Mononuclear cell (primary cell): ENCODE data around the gene OR2A2. TPM values are rescaled to one million over a fixed set of nuclear protein-coding genes. Genes with fewer than 3 reads are reported as not detected.
"Not testable (repeated sequence)": the region's sequence is repeated elsewhere in the genome, so short reads cannot be mapped to it uniquely, and the experiment has no call there.

Experiments used
- H3K27me3 ChIP-seq: 2 replicates; pipeline ENCODE4 v1.6.0; 2011; ENCODE audit warnings: low read length, control low read depth; ENCODE audit not compliant: insufficient read depth
- H3K4me1 ChIP-seq: 2 replicates; pipeline ENCODE4 v1.5.1; 2011; ENCODE audit warnings: mild to moderate bottlenecking, low read length, control low read depth; ENCODE audit not compliant: insufficient read depth
- H3K4me3 ChIP-seq: 2 replicates; pipeline ENCODE4 v1.5.1; 2011; ENCODE audit warnings: mild to moderate bottlenecking, low read length, moderate library complexity
- H3K9me3 ChIP-seq: 2 replicates; pipeline ENCODE4 v1.5.1; 2011; ENCODE audit warnings: low read depth, mild to moderate bottlenecking, control low read depth, low read length
- total RNA-seq: library from RNA; depleted of rRNA; stranded (reverse); fragments of >200 nt; gene quantifications from one replicate; pipeline ENCODE4 v1.2.3, GENCODE V29; 2012

The OR2A2 gene
- total RNA-seq, 1 donor: not detected

DNA sequence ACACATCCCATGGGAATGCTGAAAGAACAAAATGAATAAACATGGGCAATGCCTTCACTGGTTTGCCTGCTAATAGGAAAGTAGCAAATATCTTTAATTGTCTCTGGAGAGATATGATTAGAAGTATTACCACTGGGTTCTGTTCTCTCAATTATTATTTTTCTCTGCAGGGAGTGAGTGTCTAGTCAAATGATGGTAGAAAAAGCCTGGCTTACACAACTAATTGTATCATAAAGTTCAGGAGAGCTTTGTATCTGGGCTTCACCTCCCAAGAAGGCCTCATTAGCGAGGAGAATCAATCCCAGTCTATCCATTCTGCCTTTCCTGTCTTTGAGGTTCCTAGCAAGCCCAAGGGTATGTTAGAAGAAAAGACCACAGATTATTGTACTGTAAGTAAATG, 13.5 kb downstream of the OR2A2 start, which contains the start of gene OR2A14:
TSS of gene OR2A14 (plus strand) at position 301 of the 400 bp plus-strand sequence. CDS start 5,937 bp downstream, outside the sequence.
- Histone ChIP-seq H3K4me3 (no peak within 1 kb of the TSS), H3K27me3 (no peaks in the 10 kb centered on the region), H3K9me3 (no peaks in the 10 kb centered on the region), H3K4me1 (no peaks in the 10 kb centered on the region)

DNA sequence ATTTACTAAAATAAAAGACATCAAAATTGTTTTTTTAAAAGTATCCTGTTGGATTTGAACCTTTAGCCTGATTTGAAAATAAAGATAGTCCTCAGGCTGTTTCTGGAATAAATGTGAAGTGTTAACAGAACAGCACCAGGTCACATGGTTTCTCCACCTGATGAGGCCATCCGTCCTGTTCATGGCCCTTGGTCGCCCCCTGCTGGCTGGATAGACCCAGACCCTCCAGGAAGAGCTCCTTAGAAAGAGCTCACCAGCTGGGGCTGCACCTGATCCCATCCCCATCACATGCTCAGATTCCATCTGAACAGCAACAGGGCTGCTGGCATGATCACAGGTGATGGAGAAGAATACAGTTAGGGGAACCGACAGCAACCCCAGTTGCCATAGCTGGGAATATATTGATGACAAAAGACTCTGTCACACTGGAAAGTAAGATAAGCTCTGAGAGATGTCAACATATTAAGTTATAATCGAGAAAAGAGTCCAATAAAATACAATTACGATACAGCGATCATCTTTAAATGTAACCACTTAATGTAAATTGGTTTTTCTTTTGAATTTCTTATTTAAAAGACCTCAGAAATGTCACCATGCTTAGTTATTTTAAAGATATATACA, 18.4 kb downstream of the OR2A2 start:
- H3K4me3 ChIP-seq: no peak overlapping the region
- no peaks in the 10 kb centered on the region for H3K4me1 ChIP-seq
- H3K27me3 ChIP-seq: no peaks in the 10 kb centered on the region
- no peaks in the 10 kb centered on the region for H3K9me3 ChIP-seq

DNA sequence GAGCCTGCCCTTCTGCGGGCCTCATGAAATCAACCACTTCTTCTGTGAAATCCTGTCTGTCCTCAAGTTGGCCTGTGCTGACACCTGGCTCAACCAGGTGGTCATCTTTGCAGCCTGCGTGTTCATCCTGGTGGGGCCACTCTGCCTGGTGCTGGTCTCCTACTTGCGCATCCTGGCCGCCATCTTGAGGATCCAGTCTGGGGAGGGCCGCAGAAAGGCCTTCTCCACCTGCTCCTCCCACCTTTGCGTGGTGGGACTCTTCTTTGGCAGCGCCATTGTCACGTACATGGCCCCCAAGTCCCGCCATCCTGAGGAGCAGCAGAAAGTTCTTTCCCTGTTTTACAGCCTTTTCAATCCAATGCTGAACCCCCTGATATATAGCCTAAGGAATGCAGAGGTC, 20.2 kb downstream of the OR2A2 start:
- H3K4me1 ChIP-seq, H3K27me3 ChIP-seq, H3K9me3 ChIP-seq, H3K4me3 ChIP-seq: not testable (repeated sequence)

DNA sequence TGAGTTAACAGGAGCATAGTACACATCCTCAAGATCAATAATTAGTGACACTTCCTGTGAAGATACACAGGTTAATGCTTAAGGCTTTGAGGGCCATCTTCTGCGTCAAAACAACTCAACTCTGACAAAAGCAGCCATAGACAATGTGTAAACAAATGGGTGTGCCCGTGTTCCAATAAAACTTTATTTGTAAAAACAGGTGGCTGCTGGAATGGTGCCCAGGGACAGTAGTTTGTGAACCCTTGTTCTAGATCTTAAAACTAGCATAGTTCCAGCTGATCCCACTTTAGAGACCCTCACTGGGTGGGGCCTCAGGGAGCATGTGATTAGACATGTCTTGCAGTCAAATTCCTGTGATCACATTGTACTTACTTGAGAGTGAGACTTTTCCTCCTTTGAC, 21.3 kb downstream of the OR2A2 start:
- Histone ChIP-seq H3K27me3 (no peaks in the 10 kb centered on the region), H3K4me1 (no peaks in the 10 kb centered on the region), H3K9me3 (no peaks in the 10 kb centered on the region), H3K4me3 (no peak overlapping the region)

DNA sequence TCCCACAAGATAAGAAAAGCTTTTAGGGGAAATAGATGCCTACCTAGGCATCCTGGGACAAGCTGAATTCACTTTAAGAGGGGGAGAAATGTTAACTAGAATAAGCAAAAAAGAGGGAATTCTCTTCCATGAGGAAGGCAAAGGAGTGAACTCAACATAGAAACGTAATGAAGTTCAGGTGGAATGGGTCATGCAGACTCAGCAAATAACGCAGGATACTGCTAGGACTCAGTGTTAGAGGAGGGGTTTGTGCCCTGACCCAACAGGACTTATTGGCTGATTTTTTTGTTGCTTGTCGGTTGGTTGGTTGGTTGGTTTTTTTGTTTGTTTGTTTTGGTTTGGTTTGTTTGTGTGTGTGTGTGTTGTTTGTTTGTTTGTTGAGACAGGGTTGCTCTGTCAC, 22.9 kb downstream of the OR2A2 start:
- Histone ChIP-seq H3K27me3 (no peaks in the 10 kb centered on the region), H3K4me3 (no peak overlapping the region), H3K4me1 (no peaks in the 10 kb centered on the region), H3K9me3 (no peaks in the 10 kb centered on the region)

DNA sequence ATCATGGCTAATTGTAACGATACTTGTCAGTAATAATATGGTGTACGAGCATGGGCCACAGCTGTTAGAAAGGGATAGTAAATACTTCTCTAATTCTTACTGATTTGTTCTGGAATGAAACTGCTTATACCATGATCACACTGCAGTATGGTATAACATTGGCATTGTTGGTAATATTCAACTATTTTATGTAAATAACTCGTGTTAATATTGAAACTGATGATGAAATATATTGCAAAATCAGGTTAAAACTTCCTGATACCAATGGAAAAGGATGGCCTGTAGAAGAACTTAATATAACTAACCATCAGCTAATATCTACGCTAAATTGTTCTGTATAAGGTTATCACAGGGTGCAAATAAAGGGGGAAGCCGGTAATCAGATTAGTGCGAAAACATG, 23.9 kb downstream of the OR2A2 start:
- H3K9me3 ChIP-seq: no peaks in the 10 kb centered on the region
- H3K4me1 ChIP-seq: no peaks in the 10 kb centered on the region
- H3K4me3 ChIP-seq: no peak overlapping the region
- no peaks in the 10 kb centered on the region for H3K27me3 ChIP-seq

DNA sequence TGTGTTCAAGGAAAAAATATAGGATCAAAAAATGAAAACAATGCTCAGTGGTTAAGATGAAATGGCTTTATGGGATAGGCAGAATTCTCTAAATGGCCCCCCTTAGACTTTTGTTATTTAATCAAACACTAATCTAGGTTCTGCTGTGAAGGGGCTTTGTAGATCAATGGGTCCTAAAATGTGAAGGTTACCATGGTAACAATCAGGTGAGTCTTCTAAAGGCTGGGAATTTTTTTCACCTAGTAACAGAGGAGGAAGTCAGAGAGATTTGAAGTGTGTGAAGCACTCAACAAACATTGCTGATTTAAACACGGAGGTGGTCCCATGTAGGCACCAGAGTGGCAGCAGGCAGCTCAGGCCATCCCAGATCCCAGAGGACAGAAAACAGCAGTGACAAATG, 24.7 kb downstream of the OR2A2 start:
- Histone ChIP-seq H3K9me3 (no peaks in the 10 kb centered on the region), H3K4me3 (no peak overlapping the region), H3K27me3 (no peaks in the 10 kb centered on the region), H3K4me1 (no peaks in the 10 kb centered on the region)

DNA sequence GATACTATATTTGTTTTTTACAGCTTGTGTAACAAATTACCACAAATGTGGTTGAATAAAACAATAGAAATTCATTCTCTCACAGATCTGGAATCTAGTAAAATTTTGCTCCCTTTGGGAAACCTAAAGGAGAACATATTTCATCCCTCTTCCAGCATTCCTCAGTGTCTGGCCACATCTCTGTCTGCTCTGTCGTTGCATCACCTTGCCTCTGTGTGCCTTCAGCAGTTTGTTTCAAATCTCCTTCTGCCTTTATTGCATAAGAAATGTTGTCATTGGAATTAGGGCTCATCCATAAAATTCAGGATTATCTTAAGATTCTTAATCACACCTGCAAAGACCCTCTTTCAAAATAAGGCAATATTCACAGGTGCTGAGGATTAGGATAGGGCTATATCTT, 28.1 kb downstream of the OR2A2 start:
- H3K9me3 ChIP-seq: no peaks in the 10 kb centered on the region
- no peaks in the 10 kb centered on the region for H3K4me1 ChIP-seq
- no peak overlapping the region for H3K4me3 ChIP-seq
- no peaks in the 10 kb centered on the region for H3K27me3 ChIP-seq

DNA sequence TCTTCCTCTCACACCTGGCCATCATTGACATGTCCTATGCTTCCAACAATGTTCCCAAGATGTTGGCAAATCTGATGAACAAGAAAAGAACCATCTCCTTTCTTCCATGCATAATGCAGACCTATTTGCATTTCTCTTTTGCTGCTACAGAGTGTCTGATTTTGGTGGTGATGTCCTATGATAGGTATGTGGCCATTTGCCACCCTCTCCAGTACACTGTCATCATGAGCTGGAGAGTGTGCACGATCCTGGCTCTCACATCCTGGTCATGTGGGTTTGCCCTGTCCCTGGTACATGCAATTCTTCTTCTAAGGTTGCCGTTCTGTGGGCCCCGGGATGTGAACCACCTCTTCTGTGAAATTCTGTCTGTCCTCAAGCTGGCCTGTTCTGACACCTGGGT, 32.8 kb downstream of the OR2A2 start:
- Histone ChIP-seq H3K4me1 (no peaks in the 10 kb centered on the region), H3K4me3 (no peak overlapping the region), H3K27me3 (no peaks in the 10 kb centered on the region), H3K9me3 (no peaks in the 10 kb centered on the region)

DNA sequence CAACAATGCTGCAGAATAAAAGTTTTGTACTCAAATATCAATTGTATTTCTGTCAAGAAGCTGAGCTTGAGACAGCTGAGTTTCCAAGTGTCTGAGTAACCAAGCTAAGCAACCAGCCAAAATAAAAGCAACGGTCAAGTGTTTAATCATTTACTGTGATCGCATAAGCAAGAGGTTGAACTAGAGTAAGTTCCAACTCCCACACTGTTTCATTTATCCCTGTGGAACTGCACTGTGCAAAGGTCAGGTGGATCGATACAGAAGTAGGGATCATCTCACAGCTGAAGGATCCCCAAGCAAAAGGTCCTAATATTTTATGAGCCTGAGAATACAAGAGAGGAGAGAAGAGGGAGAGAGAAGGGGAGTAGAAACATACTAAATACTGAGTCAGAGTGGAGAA, 35.0 kb downstream of the OR2A2 start:
- peaks cover 19% of the 10 kb centered on the region for H3K9me3 ChIP-seq
- no peaks in the 10 kb centered on the region for H3K27me3 ChIP-seq
- no peak overlapping the region for H3K4me3 ChIP-seq
- H3K4me1 ChIP-seq: no peaks in the 10 kb centered on the region

DNA sequence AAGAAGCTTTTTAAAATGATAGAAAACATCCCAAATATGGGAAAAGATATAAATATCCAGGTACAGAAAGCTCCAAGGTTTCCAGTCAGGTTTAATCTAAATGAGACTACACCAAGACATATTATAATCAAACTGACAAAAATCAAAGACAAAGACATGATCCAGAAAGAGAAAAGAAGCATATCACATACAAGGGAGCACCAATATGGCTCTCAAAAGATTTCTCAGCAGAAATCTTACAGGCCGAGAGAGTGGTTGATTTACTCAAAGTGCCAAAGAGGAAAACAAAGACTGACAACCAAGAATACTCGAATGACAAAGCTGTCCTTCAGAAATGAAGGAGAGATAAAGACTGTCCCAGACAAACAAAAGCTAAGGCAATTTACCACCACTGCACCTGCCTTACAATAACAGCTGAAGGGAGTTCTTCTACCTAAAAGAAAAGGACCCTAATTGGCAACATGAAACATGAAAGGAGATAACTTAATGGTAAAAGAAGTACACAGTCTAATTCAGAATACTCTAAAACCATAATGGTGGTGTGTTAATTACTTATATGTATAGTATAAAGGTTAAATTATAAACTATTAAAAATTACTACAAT, 38.9 kb downstream of the OR2A2 start:
- Histone ChIP-seq H3K4me1 (no peaks in the 10 kb centered on the region), H3K4me3 (no peak overlapping the region), H3K9me3 (peaks cover 34% of the 10 kb centered on the region), H3K27me3 (peaks cover 11% of the 10 kb centered on the region)

DNA sequence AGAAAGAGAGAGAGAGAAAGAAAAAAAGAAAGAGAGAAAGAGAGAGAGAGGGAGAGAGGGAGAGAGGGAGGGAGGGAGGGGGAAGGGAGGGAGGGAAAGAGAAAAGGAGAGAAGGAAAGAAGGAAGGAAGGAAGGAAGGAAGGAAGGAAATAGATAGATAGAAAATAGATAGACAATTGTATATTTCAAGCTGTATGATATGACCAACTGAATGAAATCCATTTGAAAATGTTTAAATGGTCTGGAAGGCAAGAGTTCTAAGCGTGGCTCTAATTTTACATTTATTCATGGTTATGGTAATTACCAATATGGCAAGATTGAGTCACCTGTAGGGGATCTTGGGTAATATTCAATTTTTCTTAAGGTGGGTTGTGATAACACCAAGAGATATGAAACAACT, 49.5 kb downstream of the OR2A2 start:
- no peaks in the 10 kb centered on the region for H3K9me3 ChIP-seq
- H3K27me3 ChIP-seq: no peaks in the 10 kb centered on the region
- H3K4me1 ChIP-seq: no peaks in the 10 kb centered on the region
- no peak overlapping the region for H3K4me3 ChIP-seq

Other genes starting within 250 kb of the OR2A2 start
- 6.0 TPM for gene TCAF1, start 207.4 kb upstream of the OR2A2 start, total RNA-seq
- not detected for gene OR2F2, start 174.3 kb upstream of the OR2A2 start, total RNA-seq
- gene OR2F1, start 154.7 kb upstream of the OR2A2 start, total RNA-seq: under 0.01 TPM
- gene OR6B1, start 109.3 kb upstream of the OR2A2 start, total RNA-seq: under 0.01 TPM
- gene OR2A5, start 60.6 kb upstream of the OR2A2 start, total RNA-seq: under 0.01 TPM
- not detected for gene OR2A25, start 39.8 kb upstream of the OR2A2 start, total RNA-seq
- not detected for gene OR2A12, start 23.3 kb upstream of the OR2A2 start, total RNA-seq
- gene OR2A14, start 13.6 kb downstream of the OR2A2 start, total RNA-seq: not detected
- 2.0 TPM for gene CTAGE4, start 73.9 kb downstream of the OR2A2 start, total RNA-seq
- gene ARHGEF35, start 86.2 kb downstream of the OR2A2 start, total RNA-seq: 1.2 TPM
- 0.10 TPM for gene OR2A42, start 130.0 kb downstream of the OR2A2 start, total RNA-seq
- 3.6 TPM for gene OR2A7, start 155.2 kb downstream of the OR2A2 start, total RNA-seq
- 0.73 TPM for gene CTAGE8, start 159.7 kb downstream of the OR2A2 start, total RNA-seq
- not detected for gene OR2A1, start 202.8 kb downstream of the OR2A2 start, total RNA-seq
- gene ARHGEF5, start 245.8 kb downstream of the OR2A2 start, total RNA-seq: 5.1 TPM